NCI-H1092 treated with DMSO at 0.1 percent for 48 hours (cell line): Measurements from ENCODE around the gene MTFR1L.
"Not testable (repeated sequence)": the region's sequence is repeated elsewhere in the genome, so short reads cannot be mapped to it uniquely, and the experiment has no call there.

ENCODE experiments used
- DNase-seq: peaks from one replicate; lab custom pipeline; 2025; lab: John Stamatoyannopoulos, UW

The MTFR1L gene

DNA sequence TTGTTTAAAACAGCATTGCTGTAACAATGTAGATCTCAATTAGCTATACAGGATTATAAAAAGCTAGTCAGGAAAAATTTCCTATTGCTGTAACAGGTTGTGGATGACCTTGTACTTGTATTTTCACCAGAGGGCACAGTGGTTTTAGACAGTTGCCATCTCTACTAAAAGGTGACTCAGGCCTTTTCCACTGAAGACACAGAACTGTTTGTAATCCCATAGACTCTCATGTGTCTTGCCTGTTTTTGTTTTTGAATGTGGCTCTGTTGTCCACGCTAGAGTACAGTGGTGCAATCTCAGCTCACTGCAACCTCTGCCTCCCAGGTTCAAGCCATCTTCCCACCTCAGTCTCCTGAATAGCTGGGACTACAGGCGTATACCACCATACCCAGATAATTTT lies 5.9 kb downstream of the MTFR1L start:
- DNase-seq, result no peak

DNA sequence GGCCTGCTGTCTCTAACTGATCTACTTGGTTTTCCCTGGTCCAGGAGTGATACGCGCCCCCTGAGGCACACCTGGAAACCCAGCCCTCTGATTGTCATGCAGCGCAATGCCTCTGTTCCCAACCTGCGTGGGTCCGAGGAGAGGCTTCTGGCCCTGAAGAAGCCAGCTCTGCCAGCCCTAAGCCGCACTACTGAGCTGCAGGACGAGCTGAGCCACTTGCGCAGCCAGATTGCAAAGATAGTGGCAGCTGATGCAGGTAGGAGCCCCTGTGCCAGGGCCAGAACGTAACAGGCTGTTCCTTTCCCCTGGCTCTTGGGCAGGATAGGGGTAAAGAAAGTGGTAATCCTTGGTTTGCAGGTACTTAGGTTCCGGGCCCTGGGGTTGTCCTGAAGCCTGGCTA lies 6.8 kb downstream of the MTFR1L start:
- DNase-seq, result no peak

DNA sequence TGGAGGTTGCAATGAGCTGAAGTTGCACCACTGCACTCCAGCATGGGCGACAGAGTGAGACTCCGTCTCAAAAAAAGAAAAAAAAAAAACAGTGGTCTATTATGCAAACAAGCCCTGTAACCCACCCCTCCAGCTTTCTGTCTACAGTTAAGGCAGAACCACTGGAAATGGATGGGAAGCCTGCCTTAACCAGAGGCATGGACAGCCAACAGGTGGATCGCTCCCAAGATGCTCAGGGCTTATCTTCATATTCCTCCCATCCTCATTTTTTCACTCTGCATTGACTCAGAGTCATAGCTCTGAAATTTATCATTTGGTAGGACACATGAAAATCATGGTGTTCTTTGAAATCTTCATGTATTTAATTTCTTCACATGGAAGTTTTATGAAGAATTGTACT lies 8.7 kb downstream of the MTFR1L start:
- DNase-seq, result no peak

DNA sequence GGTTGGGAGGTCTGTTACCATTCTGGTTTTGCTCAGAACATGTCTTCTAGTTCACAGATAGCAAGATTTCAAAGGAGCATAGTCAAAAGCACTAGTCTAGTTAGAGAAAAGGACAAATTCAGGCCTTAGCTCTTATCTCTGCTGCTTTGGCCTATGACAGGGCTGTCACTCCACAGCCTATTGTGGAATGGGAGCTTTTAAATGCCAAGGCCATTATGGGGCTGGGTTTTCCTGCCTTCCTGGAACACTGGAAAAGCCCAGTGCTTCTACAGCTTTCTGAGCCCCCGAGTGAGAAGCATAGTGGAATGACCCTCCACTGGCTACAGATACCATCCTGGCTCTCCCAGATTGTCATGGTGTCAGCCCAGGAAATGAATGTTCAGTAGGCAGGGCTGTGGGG lies 9.3 kb downstream of the MTFR1L start:
- DNase-seq, result no peak

DNA sequence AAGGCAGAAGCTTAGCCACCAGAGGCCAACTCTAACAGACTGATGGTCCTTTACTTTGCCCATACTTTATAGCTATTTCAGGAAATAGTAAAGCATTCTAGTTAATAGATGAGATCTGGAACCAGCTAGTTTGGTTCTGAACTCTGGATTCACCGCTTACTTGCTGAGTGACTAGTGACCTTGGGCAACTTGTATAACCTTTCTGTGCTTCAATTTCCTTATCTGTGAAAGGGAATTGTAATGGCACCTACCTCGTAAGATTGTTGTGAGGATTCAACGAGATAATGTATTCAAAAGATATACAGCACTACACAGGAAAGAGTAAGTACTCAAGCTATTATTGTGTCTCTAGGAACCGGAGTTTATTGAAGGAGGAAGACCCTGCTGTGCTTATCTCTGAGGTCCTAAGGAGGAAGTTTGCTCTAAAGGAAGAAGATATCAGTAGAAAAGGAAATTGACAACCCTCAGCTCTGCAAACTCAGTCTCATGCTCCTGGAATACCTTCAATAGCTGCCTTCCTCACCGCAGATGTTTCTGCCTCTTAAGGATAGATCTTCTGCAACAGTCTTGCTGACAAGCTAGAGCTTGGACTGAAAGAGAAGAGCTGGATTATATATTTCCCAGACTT lies 11.9 kb downstream of the MTFR1L start:
- no peak for DNase-seq

DNA sequence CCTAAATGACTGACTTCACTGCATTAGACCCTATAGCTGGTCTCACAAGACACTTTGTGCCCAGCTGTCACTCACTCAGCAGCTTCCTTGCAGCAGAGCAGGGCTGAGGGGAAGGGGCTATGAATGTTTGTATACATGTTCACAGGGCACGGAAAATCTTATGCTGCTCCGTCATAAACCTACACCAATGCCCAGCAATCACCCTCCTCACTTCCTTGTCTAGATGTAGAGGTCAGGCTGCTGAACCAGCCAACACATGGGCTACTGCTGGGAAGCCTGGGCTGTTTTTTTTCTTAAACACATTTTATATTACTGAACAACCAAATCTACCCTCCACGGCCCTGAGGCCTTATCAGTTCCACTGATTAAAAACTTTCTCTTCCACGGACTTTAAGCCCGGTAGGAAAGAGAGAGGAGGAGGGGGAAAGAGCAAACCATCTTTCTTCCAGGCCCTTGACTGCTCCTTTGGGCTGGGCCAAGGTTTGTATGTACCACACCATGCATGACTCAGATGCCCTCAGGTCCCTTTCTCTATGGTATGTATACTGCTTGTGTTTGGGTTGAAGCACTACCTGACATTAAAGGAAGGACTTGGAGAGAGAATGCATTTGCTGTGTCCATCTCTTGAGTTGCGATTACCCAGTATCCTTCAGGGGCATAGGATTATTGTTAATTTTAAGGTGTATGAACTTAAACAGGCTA lies 12.7 kb downstream of the MTFR1L start:
- DNase-seq, result no peak

DNA sequence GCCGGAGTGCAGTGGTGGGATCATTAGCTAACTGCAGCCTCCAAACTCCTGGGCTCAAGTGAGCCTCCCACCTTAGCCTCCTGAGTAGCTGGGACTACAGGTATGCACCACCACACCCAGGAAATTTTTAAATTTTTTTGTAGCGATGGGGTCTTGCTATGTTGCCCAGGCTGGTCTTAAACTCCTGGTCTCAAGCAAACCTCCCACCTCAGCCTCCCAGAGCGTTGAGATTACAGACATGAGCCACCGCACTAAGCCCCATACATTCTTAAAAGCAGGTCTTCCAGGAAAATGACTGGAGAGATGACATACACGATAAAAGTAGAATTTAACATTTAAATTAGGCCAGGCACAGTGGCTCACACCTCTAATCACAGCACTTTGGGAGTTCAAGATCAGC lies 13.4 kb downstream of the MTFR1L start:
- no peak for DNase-seq

DNA sequence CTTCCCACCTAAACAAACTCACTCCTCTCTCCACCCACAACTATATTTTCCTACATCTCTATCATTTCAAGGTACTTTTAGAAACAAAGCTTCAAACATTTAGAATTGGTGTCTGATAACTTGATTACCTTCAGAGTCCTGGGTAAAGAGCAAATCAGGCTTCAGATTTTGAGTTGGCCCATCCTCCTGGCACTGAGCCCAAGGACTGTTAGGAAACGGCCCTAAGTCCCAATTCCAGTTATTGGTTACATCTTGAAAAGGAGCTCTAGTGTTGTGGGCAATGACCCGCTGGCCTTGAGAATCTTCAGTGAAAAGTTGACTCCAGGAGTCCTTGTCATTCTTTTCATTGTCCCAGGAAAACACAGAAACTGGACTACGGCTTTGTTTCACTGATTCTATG lies 15.1 kb downstream of the MTFR1L start:
- DNase-seq, result no peak

DNA sequence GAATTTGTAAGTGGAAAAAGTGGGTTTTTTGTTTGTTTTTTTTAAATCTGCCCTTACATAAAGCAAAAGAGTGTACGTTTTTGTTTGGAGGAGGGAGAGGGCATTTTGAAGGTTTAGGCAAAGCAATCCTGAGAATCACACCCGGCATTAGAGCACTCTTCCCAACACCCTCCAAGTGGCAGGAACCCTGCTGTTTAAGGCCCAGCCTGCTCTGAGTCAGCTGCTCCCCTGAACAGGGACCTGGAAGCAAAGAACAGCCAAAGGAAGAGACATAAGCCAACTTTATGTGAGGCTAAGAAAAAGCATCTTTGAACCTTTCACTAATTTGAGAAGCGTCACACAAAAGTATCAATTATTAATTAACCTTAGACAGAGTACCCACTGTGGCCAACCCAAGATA lies 16.9 kb downstream of the MTFR1L start:
- DNase-seq, result no peak

DNA sequence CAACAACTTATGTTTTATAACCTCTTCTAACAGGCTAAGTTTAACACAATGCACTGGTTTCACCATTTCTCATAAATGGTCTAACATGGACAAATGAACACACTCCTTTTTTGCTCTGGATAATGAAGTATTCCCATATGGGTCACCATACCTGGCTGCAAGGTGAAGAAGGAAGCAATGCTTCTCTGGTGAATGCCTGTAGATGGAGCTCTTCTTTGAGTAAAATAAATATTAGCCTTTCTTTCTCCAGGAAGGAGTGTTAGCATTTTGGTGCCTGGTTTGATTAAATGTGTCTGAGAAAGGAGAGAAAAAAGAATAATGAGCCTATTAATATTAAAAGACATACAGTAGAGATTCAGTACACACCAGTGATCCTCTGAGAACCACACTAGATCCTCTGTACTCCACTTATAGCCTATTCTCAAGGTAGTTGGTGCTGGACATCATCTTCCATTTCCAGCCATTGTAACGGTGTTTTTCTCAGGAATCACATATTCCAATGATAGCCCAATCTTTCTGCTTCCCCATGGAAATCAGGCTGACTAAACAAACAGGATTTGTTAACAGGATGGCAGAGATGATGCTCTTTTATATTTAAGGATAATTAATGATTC lies 17.6 kb downstream of the MTFR1L start:
- DNase-seq, result peak; percentile 51

DNA sequence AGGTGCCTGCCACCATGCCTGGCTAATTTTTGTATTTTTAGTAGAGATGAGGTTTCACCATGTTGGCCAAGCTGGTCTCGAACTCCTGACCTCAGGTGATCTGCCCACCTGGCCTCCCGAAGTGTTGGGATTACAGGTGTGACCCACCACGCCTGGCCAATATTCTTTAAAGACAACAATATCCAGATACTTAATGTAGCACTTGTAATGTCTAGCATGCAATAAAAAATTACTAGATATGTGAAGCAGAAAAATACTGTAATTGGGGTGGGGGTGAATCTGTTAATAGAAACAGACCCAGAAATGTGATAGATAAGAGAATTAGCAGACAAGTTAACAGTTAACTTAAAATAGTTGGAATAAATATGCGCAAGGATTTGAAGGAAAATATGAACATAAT lies 20.1 kb downstream of the MTFR1L start:
- not testable (repeated sequence) for DNase-seq

DNA sequence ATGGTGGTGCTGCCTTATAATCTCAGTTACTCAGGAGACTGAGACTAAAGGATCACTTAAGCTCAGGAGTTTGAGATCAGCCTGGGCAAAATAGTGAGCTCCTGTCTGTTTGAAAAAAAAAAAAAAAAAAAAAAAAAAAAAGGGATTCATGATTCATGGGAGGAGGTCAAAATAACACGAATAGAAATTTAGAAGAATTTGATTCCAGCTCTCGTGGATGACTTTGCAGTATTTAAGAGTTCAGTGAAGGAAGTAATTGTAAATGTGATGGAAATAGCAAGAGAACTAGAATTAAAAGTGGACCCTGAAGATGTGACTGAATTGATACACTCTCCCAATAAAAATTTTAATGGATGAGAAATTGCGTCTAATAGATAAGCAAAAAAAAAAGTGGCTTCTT lies 23.7 kb downstream of the MTFR1L start:
- DNase-seq, result no peak

DNA sequence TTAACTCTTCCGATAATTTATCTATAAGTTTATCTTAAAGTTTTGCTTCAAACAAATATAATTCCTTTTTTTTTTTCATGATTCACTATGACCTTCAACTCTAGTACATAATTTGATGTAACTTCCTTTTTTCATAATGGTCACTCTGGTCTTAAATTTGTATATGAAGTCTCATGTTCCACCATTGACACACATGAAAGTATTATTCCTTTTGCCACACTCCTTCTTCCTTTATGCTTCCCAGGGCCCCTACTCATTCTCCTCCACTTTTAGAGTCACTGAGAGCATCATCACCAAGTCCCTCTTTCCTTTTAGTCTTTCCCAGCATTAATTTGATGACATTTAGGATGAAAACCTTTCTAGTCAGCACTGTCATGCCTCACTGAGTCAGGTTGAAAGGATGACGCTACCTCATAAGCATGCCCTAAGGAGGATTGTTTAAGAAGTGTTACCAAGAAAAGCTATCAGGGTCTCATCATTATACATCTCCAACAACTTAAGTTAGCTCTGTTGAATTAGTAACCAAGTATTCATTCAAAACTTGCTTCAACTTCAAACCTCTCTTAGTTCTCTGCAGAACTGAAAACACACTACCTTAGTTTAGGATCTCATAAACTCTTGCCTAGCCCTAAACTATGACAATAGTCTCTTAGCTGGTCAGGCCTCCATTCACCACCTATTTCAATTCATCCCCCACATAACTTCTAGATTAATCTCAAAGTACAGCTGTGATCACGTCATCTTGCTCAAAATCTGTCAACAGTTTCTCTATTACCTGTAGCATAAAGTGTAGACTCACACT lies 25.0 kb downstream of the MTFR1L start:
- DNase-seq, result no peak

DNA sequence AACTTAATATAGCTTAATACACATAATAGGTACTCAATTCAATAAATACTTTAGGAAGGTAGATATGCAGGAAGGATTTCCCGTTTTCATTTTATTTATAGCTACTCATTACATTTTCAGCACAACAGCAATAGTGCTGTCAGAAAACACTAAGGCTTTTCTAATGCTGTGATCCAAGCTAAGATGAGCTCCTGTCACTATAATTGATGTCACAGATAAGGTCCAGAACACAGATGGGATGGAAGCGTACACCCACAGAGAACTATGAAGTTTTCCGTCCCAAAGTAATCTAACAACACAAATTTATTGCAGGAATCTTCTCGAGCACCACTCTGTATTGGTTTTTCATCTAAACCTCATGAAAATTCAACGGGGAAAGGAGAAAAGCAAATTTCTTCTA lies 25.9 kb downstream of the MTFR1L start:
- no peak for DNase-seq

DNA sequence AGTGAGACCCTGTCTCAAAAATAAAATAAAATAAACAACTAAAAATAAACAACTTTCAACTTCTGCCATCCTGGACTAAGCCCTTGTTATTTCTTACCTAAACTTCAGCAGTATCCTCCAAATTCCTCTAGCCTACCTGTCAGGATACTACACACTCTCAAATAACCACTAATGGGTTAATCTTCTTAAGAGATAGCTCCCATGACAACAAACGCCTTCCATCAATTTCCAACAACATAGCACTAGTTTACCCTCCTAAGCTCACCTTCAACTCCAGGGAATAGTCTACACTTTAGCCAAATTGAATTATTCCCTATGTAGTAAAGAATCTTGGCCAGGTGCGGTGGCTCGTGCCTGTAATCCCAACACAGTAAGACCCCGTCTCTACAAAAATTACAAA lies 28.2 kb downstream of the MTFR1L start:
- no peak for DNase-seq

DNA sequence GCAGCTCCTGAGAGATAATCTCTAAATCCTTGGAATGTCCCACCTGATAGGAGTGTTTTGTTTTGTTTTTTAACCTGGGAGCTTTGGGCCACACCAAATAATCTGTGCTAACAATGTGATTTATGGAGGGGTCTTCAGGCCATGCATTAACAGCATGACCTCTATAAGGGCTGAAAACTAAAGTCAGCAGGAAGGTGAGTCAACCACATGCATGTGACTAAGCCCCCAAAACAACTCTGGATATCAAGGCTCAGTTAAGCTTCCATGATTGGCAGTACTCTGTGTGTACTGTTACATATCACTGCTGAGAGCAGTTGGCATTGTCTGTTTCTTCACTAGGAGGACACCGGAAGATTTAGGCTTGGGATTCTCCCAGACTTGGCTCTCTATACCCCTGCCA lies 28.8 kb downstream of the MTFR1L start:
- no peak for DNase-seq

DNA sequence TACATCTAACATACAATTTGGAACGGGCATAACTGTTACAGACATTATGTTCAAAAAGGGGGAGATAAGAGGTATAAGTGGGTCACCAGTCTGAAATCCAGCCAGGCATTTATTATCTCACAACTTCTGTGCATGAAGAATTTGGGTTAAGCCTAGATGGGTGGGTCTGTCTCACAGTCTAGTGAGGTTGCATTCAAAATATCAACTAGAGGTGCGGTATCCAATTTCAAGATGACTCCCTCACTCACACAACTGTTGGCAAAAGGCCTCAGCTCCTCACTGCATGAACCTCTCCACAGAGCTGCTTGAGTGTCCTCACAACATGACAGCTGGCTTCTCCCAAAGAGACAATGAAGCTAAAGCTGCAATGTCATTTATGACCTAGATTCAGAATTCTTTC lies 34.8 kb downstream of the MTFR1L start:
- DNase-seq, result peak; percentile 90

DNA sequence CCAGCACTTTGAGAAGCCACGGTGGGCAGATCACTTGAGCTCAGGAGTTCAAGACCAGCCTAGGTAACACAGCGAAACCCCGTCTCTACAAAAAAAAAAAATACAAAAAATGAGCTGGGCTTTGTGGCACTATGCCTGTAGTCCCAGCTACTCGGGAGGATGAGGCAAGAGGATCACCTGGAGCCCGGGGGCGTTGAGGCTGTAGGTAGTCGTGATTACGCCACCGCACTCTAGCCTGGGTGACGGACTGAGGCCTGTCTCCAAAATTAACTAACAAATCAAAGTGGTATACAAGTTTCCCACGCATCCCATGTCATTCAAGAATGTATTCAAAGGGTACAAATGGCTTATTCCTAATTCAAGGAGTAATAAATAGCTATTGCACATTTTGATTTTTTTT lies 37.1 kb downstream of the MTFR1L start:
- DNase-seq, result no peak

DNA sequence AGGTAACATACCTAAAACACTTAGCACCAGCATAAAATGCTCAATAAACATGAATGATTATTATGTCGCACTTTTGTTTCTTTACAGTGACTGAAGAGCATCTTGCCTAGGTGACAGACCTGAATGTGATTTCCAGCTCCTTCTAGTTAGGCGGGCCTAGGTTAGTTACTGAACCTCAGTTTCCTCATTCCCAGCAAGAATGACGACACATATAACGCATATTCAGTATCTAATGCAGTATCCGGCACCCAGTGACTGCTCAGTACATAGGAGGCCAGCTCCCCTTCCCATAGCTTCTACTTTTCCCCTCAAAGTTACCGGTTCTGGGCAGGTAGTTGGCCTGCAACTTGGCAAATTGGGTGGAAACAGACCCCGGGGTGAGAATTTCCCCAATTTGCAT lies 38.7 kb downstream of the MTFR1L start:
- no peak for DNase-seq

DNA sequence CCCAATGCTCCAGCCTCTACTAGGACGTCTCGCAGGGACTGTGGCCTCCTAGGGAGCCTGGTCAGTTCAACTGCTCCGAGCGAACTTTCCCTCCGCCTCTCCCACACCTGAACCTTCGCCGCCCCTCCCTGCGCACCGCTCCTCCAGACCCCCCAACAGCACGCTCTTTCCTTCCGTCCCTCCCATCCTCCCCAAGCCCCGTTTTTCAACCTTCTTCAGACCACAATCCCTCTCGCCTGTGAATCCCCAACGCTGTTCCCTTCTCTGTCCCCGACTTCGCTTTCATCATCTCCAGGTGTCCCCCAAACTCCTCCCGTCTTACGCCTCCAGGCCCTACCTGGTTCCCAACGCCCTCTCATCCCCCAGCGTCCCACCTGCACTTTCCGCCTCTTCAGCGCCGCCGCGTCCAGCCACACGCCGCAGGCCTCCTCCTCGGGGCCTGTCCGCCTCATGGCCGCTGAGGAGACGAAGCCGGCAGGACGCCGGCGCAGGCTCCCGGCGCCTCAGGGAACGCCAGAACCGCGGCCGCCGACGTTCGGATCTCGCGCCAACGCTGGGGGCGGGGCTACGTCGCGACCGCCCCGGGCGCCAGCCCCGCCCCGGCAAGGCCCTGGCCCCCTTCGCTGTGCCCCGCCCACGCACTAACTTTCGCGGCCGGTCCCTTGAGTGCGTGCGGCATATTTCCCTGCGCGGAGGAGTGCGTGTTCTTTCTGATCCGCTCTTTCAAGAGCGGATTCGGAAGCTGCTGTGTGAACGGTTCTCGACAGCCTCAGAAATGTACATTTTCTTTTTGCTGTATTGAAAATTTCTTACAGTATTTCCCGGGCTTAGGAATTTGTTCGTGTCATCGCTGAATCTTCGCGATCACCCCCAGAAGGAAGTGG lies 39.4 kb downstream of the MTFR1L start, which contains the start of gene AUNIP:
Gene AUNIP, minus strand, starts transcription at position 552 of the 884 bp plus-strand sequence. Its CDS starts 100 bp downstream, at position 452.
- DNase-seq, result peak; percentile 79
